HG03280 (cell line): ENCODE measurements around the gene CEP78.
A peak's percentile ranks its signal among the peaks of the same experiment; 100 is the strongest.
"Not testable (repeated sequence)": the region's sequence is repeated elsewhere in the genome, so short reads cannot be mapped to it uniquely, and the experiment has no call there.

Source experiments
- ATAC-seq: cut with Tn5 transposase; IDR thresholded peaks from one replicate; pipeline ENCODE4 v1.9.1; 2021; ENCODE audit warnings: mild to moderate bottlenecking, moderate library complexity; ENCODE audit not compliant: unreplicated experiment

CEP78 gene

GRCh38 chr9:78235762-78236550 is at the start of gene CEP78:
TSS of gene CEP78 (plus strand) at chr9:78236075. CDS start at chr9:78236351, 276 bp downstream.
- ATAC-seq, result peak; percentile 100

GRCh38 chr9:78187763-78188484 is 48.0 kb upstream of the CEP78 start:
- no peak for ATAC-seq

- ATAC-seq, result no peak
These were observed 47.3 kb upstream of the CEP78 start for GRCh38 chr9:78188594-78188993.

- no peak for ATAC-seq
These were observed 46.9 kb upstream of the CEP78 start for GRCh38 chr9:78189001-78189400.

- no peak for ATAC-seq
These were observed 46.4 kb upstream of the CEP78 start for GRCh38 chr9:78189461-78189860.

- ATAC-seq, result no peak
These were observed 43.9 kb upstream of the CEP78 start for GRCh38 chr9:78191931-78192330.

- no peak for ATAC-seq
These were observed 39.6 kb upstream of the CEP78 start for GRCh38 chr9:78196258-78196657.

GRCh38 chr9:78201158-78201777 is 34.6 kb upstream of the CEP78 start:
- ATAC-seq, result peak; percentile 51

- no peak for ATAC-seq
These were observed 28.6 kb upstream of the CEP78 start for GRCh38 chr9:78207319-78207718.

- no peak for ATAC-seq
These were observed 28.0 kb upstream of the CEP78 start for GRCh38 chr9:78207901-78208300.

- ATAC-seq, result no peak
These were observed 26.7 kb upstream of the CEP78 start for GRCh38 chr9:78209127-78209526.

- ATAC-seq, result no peak
These were observed 25.0 kb upstream of the CEP78 start for GRCh38 chr9:78210841-78211301.

- ATAC-seq, result no peak
These were observed 23.0 kb upstream of the CEP78 start for GRCh38 chr9:78212868-78213267.

- ATAC-seq, result no peak
These were observed 22.2 kb upstream of the CEP78 start for GRCh38 chr9:78213712-78214111.

GRCh38 chr9:78214492-78214891 is 21.4 kb upstream of the CEP78 start:
- ATAC-seq, result no peak

- ATAC-seq, result no peak
These were observed 20.2 kb upstream of the CEP78 start for GRCh38 chr9:78215706-78216105.

GRCh38 chr9:78218890-78219289 is 17.0 kb upstream of the CEP78 start:
- no peak for ATAC-seq

- ATAC-seq, result no peak
These were observed 14.4 kb upstream of the CEP78 start for GRCh38 chr9:78221425-78221824.

GRCh38 chr9:78221841-78222240 is 14.0 kb upstream of the CEP78 start:
- not testable (repeated sequence) for ATAC-seq

- no peak for ATAC-seq
These were observed 5.1 kb upstream of the CEP78 start for GRCh38 chr9:78230761-78231160.

GRCh38 chr9:78232471-78232870 is 3.4 kb upstream of the CEP78 start:
- not testable (repeated sequence) for ATAC-seq

GRCh38 chr9:78234810-78235209 is 1.1 kb upstream of the CEP78 start:
- no peak for ATAC-seq
